Glutamatergic neuron (in vitro differentiated cells): ENCODE measurements around the gene MAP2K7. TPM values are rescaled to one million over a fixed set of nuclear protein-coding genes. Genes with fewer than 3 reads are reported as not detected.
"Not testable (repeated sequence)": the region's sequence is repeated elsewhere in the genome, so short reads cannot be mapped to it uniquely, and the experiment has no call there.

Experiments
- DNase-seq: peaks from one replicate; pipeline ENCODE4 v3.0.0; 2022
- H3K27ac Mint-ChIP-seq: one replicate; pipeline ENCODE4 v1.8.0; 2020; ENCODE audit warnings: mild to moderate bottlenecking, mixed read lengths, inconsistent platforms; ENCODE audit not compliant: unreplicated experiment
- H3K27me3 Mint-ChIP-seq: one replicate; pipeline ENCODE4 v1.8.0; 2020; ENCODE audit warnings: mild to moderate bottlenecking, moderate library complexity, mixed read lengths, inconsistent platforms; ENCODE audit not compliant: unreplicated experiment
- H3K36me3 Mint-ChIP-seq: one replicate; pipeline ENCODE4 v1.8.0; 2020; ENCODE audit warnings: mild to moderate bottlenecking, mixed read lengths, inconsistent platforms; ENCODE audit not compliant: unreplicated experiment
- H3K4me1 Mint-ChIP-seq: one replicate; pipeline ENCODE4 v1.8.0; 2020; ENCODE audit warnings: mild to moderate bottlenecking, low read depth, mixed read lengths, inconsistent platforms; ENCODE audit not compliant: unreplicated experiment
- H3K4me3 Mint-ChIP-seq: one replicate; pipeline ENCODE4 v1.8.0; 2020; ENCODE audit warnings: mild to moderate bottlenecking, mixed read lengths, inconsistent platforms; ENCODE audit not compliant: unreplicated experiment
- H3K9me3 Mint-ChIP-seq: one replicate; pipeline ENCODE4 v1.8.0; 2020; ENCODE audit warnings: mild to moderate bottlenecking, moderate library complexity, mixed read lengths, inconsistent platforms; ENCODE audit not compliant: unreplicated experiment
- total RNA-seq: library from RNA; stranded (reverse); fragmentation: NEBNext Ultra II Directional; extraction: Animal tissue kit (Norgen Biotek cat#: 25700); gene quantifications from one replicate; pipeline ENCODE4 v1.2.1, GENCODE V29; 2021; ENCODE audit not compliant: unreplicated experiment
- TF ChIP-seq, protein P1 (sequence below): fragments of 200-600 bp; sonication (generic); IDR thresholded peaks from one replicate; pipeline ENCODE4 v1.5.0; 2021; ENCODE audit not compliant: partially characterized antibody, unreplicated experiment

MAP2K7 gene
- total RNA-seq, 1 donor from 2014 or later, result 44.2 TPM

DNA sequence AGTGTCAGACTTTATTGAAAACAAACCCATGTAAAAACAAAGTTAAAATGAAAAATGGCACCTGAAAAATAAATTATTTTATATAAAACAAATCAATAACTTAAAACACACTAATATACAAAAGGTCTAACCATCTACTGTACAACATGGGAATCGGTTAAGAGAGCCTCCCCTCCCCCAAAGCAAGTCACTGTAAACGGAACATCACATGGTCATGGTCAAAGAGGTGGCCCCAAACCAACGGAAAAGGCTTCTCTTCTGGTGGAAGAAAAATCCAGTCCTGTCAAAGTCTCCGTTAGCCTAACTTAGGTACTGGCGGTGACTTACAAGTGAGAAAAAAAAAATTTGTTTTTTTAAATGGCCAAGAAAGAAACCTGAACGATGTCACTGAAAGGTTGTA lies 55.5 kb downstream of the MAP2K7 start:
- Mint-ChIP-seq H3K27ac (no peak overlapping the region), H3K9me3 (peaks cover 6% of the 10 kb centered on the region), H3K36me3 (no peaks in the 10 kb centered on the region), H3K27me3 (peaks cover 6% of the 10 kb centered on the region), H3K4me1 (peaks cover 7% of the 10 kb centered on the region), H3K4me3 (no peak overlapping the region)
- TF ChIP-seq, protein P1, sequence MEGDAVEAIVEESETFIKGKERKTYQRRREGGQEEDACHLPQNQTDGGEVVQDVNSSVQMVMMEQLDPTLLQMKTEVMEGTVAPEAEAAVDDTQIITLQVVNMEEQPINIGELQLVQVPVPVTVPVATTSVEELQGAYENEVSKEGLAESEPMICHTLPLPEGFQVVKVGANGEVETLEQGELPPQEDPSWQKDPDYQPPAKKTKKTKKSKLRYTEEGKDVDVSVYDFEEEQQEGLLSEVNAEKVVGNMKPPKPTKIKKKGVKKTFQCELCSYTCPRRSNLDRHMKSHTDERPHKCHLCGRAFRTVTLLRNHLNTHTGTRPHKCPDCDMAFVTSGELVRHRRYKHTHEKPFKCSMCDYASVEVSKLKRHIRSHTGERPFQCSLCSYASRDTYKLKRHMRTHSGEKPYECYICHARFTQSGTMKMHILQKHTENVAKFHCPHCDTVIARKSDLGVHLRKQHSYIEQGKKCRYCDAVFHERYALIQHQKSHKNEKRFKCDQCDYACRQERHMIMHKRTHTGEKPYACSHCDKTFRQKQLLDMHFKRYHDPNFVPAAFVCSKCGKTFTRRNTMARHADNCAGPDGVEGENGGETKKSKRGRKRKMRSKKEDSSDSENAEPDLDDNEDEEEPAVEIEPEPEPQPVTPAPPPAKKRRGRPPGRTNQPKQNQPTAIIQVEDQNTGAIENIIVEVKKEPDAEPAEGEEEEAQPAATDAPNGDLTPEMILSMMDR, result no peak
- no peak for DNase-seq

DNA sequence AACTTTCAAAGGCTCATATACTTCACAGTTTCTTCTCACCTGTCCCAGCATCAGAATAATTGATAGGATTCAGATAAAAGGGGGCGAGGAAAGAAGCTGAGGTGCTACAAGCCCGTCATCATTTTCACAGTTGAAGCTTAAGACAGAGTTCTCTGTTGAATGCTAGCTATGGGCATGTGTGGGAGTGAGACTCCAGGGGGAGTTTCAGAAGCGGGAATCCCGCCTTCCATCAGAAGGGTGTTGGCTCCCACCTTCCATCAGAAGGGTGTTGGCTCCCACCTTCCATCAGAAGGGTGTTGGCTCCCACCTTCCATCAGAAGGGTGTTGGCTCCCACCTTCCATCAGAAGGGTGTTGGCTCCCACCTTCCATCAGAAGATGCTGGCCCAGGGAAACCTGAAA lies 57.4 kb downstream of the MAP2K7 start:
- H3K4me3 Mint-ChIP-seq, H3K27ac Mint-ChIP-seq, H3K36me3 Mint-ChIP-seq, DNase-seq, H3K9me3 Mint-ChIP-seq, H3K4me1 Mint-ChIP-seq, H3K27me3 Mint-ChIP-seq: not testable (repeated sequence)

DNA sequence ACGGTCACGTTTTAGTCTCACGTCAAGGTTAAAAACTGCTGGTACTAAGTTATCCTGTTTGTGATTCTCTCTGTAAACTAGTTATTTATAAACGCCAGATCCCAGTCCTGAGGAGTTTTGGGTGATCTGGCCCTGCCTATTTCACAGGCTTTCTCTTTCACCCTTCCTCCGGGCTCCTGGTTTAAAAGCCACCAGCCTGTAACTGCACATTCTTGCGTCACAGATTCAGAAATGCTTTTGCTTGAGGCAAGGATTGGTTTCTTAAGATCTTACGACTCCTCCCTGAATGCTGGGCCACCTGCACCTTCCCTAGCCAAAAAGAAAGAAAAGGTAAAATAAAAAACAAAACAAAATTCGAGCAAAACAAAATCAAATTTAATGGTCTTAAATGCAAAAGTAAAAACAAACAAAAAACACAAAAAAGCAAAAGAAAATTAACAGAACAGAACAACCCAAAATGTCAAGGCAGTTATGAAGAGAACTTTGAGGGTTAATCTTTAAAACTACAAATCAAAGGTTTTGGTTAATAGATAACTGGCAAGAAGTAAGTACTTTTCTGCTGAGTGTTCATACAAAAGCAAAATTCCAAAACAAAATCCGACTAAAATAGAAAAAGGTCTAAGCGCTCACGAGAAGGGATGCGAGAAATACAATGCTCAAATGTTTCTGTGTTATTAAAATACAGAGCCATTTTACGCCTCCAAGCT lies 58.4 kb downstream of the MAP2K7 start:
- TF ChIP-seq, protein P1, result no peak
- no peaks in the 10 kb centered on the region for H3K36me3 Mint-ChIP-seq

DNA sequence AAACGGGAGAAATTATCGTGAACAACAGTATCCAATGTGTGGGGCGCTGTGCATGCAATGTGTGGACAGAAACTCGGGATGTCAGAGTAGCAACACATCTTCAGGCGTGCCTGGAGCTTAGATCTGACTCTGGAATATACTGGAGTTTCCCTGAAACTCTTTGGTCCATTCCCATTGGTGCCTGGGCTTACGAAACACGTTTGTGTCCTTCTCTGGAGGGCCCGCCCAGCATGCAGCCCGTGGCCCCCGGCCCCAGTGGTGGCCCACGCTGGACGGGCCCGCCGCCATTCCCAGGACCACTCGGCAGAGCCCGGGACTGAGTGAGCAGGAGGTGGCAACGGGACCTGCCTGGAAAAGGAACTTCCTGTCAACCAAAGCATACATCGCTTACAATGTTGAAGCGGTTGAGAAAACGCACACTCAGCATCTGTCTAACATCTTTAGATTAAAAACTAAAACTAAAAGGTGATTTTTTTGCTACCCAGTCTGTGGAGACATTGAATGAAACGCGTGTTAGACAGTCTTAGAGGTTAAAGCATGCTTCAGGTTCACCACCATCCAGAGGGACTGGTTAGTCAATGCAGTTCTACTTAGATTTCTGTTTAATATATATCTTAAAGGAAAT lies 59.1 kb downstream of the MAP2K7 start:
- peaks cover 9% of the 10 kb centered on the region for H3K27me3 Mint-ChIP-seq
- TF ChIP-seq, protein P1, result no peak
- peaks cover 5% of the 10 kb centered on the region for H3K9me3 Mint-ChIP-seq
- H3K27ac Mint-ChIP-seq, result peak overlapping the region; percentile 64
- peaks cover 3% of the 10 kb centered on the region for H3K4me1 Mint-ChIP-seq
- DNase-seq, result no peak
- no peak overlapping the region for H3K4me3 Mint-ChIP-seq
- H3K36me3 Mint-ChIP-seq, result peaks cover 5% of the 10 kb centered on the region

More for the DNA sequence above, 58.4 kb downstream of the MAP2K7 start:
- peaks cover 3% of the 10 kb centered on the region for H3K4me1 Mint-ChIP-seq
- H3K4me3 Mint-ChIP-seq, result peak overlapping the region; percentile 52
- H3K27ac Mint-ChIP-seq, result peak overlapping the region; percentile 64
- peaks cover 6% of the 10 kb centered on the region for H3K9me3 Mint-ChIP-seq
- H3K27me3 Mint-ChIP-seq, result peaks cover 7% of the 10 kb centered on the region
- DNase-seq, result no peak

DNA sequence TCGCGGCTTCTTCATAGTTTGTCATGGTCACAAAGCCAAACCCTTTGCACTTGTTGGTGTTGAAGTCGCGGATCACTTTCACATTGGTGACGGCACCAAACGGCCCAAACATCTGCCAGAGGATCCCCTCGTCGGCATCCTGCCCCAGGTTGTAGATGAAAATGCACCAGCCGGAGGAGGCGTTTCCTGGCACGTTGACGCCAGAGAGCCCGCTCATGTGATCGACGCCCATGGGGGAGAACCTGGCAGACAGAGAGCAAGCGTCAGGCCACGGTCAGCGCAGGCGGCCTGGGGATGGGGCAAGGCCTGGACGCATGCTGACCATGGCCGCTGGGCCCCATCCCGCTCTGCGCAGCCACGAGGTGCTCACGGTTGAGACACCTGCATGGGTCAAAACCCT lies 59.9 kb downstream of the MAP2K7 start:
- Mint-ChIP-seq H3K9me3 (peaks cover 5% of the 10 kb centered on the region), H3K4me1 (peaks cover 3% of the 10 kb centered on the region), H3K4me3 (no peak overlapping the region), H3K27ac (no peak overlapping the region), H3K27me3 (peaks cover 6% of the 10 kb centered on the region), H3K36me3 (peaks cover 5% of the 10 kb centered on the region)
- no peak for DNase-seq
- TF ChIP-seq, protein P1, result no peak

Other genes starting within 250 kb of the MAP2K7 start
- gene RETN, start 234.8 kb upstream of the MAP2K7 start, total RNA-seq, result not detected
- gene MCEMP1, start 226.8 kb upstream of the MAP2K7 start, total RNA-seq, result not detected
- 142 TPM for gene TRAPPC5, start 223.0 kb upstream of the MAP2K7 start, total RNA-seq
- gene FCER2, start 201.7 kb upstream of the MAP2K7 start, total RNA-seq, result not detected
- gene CLEC4G, start 171.8 kb upstream of the MAP2K7 start, total RNA-seq, result 14.8 TPM
- not detected for gene CD209, start 156.3 kb upstream of the MAP2K7 start, total RNA-seq
- gene CLEC4M, start 140.6 kb upstream of the MAP2K7 start, total RNA-seq, result not detected
- gene EVI5L, start 73.7 kb upstream of the MAP2K7 start, total RNA-seq, result 36.4 TPM
- 37.4 TPM for gene PRR36, start 29.5 kb upstream of the MAP2K7 start, total RNA-seq
- not detected for gene LRRC8E, start 15.4 kb upstream of the MAP2K7 start, total RNA-seq
- gene TGFBR3L, start 11.0 kb downstream of the MAP2K7 start, total RNA-seq, result 0.69 TPM
- 18.6 TPM for gene SNAPC2, start 16.5 kb downstream of the MAP2K7 start, total RNA-seq
- 90.6 TPM for gene CTXN1, start 22.3 kb downstream of the MAP2K7 start, total RNA-seq
- 109 TPM for gene TIMM44, start 39.8 kb downstream of the MAP2K7 start, total RNA-seq
- gene ELAVL1, start 101.8 kb downstream of the MAP2K7 start, total RNA-seq, result 122 TPM
- gene CCL25, start 148.9 kb downstream of the MAP2K7 start, total RNA-seq, result not detected
- gene FBN3, start 245.7 kb downstream of the MAP2K7 start, total RNA-seq, result 18.3 TPM